Omental fat pad (tissue), 4 donors: ENCODE results near the gene RNPS1. TPM values are rescaled to one million over a fixed set of nuclear protein-coding genes. Genes with fewer than 3 reads are reported as not detected.

Source experiments
- ATAC-seq: fragments of 150-250 bp; one replicate; pipeline ENCODE4 v1.9.1; 2016; ENCODE audit warnings: mild to moderate bottlenecking, moderate library complexity; ENCODE audit not compliant: low FRiP score
- DNase-seq: peaks from one replicate; pipeline ENCODE4 v3.0.0-alpha.2; 2019; ENCODE audit warnings: low spot score
- CTCF ChIP-seq, 3 donors: fragments of 450-650 bp; IDR thresholded peaks; one replicate each; pipeline ENCODE4 v1.5.1; 2016 to 2017; ENCODE audit warnings: antibody characterized with exemption in 3 of 3, mild to moderate bottlenecking in 3 of 3, moderate library complexity in 2 of 3
- total RNA-seq, 4 donors: library from RNA; depleted of rRNA; stranded (reverse); fragments of >200 nt; gene quantifications; one replicate each; pipeline ENCODE4 v1.1.0, GENCODE V29; 2016

The RNPS1 gene
- total RNA-seq, 4 donors from 2014 or later, result 84.9 to 171 (median 92.2) TPM

GRCh38 chr16:2233046-2233775, 34.7 kb downstream of the RNPS1 start:
- ATAC-seq (no peak), DNase-seq (no peak)
- TF ChIP-seq CTCF (IDR thresholded peaks at IDR 0.05), result no peak

- no peak for DNase-seq
- ATAC-seq, result no peak
- no peak for TF ChIP-seq CTCF (IDR thresholded peaks at IDR 0.05)
These were observed 35.6 kb downstream of the RNPS1 start for GRCh38 chr16:2232094-2232990.

GRCh38 chr16:2231016-2231931, 36.7 kb downstream of the RNPS1 start:
- no peak for TF ChIP-seq CTCF (IDR thresholded peaks at IDR 0.05)
- DNase-seq, result no peak
- no peak for ATAC-seq

GRCh38 chr16:2230376-2230775, 37.5 kb downstream of the RNPS1 start:
- no peak for TF ChIP-seq CTCF (IDR thresholded peaks at IDR 0.05)
- DNase-seq (no peak), ATAC-seq (no peak)

GRCh38 chr16:2229632-2230250, 38.2 kb downstream of the RNPS1 start:
- no peak for ATAC-seq

More at GRCh38 chr16:2229632-2230250, 38.2 kb downstream of the RNPS1 start:
- DNase-seq, result no peak
- no peak for TF ChIP-seq CTCF (IDR thresholded peaks at IDR 0.05)
